Spleen (tissue), 11 donors: ENCODE data around the gene C2CD2L. TPM values are rescaled to one million over a fixed set of nuclear protein-coding genes. Genes with fewer than 3 reads are reported as not detected.

Source experiments
- DNase-seq: peaks from one replicate; pipeline ENCODE4 v3.0.0-alpha.2; 2020
- H3K27ac ChIP-seq, 8 donors: fragments of 200-600 bp; sonication (generic) in 7 of 8; 1 replicate in 4 of 8; 2 replicates in 4 of 8; pipeline versions ENCODE4 v1.5.0 to v1.8.0; 2016 to 2021; ENCODE audit warnings: inconsistent platforms in 4 of 8, mild to moderate bottlenecking in 4 of 8, moderate library complexity in 1 of 8
- H3K27me3 ChIP-seq, 7 donors: fragments of 200-600 bp; sonication (generic) in 6 of 7; replicated peaks in 1 of 7; 1 replicate in 4 of 7; 2 replicates in 3 of 7; pipeline versions ENCODE4 v1.5.0 to v1.8.0; 2016 to 2021; ENCODE audit warnings: inconsistent platforms in 3 of 7, mild to moderate bottlenecking in 1 of 7
- H3K36me3 ChIP-seq, 6 donors: fragments of 200-600 bp; sonication (generic) in 5 of 6; 1 replicate in 4 of 6; 2 replicates in 2 of 6; pipeline versions ENCODE4 v1.5.0 to v1.8.0; 2016 to 2021; ENCODE audit warnings: inconsistent platforms in 2 of 6
- H3K4me1 ChIP-seq, 6 donors: fragments of 200-600 bp; sonication (generic) in 5 of 6; 1 replicate in 3 of 6; 2 replicates in 3 of 6; pipeline versions ENCODE4 v1.5.0 to v1.8.0; 2016 to 2021; ENCODE audit warnings: inconsistent platforms in 3 of 6
- H3K4me3 ChIP-seq, 8 donors: fragments of 200-600 bp; sonication (generic) in 7 of 8; 1 replicate in 4 of 8; 2 replicates in 4 of 8; pipeline versions ENCODE4 v1.5.0 to v1.8.0; 2016 to 2021; ENCODE audit warnings: inconsistent platforms in 4 of 8, mild to moderate bottlenecking in 4 of 8, moderate library complexity in 2 of 8
- H3K9me3 ChIP-seq, 8 donors: fragments of 200-600 bp; sonication (generic) in 7 of 8; 1 replicate in 4 of 8; 2 replicates in 4 of 8; pipeline versions ENCODE4 v1.5.0 to v1.8.0; 2016 to 2021; ENCODE audit warnings: inconsistent platforms in 4 of 8
- POLR2A ChIP-seq, 3 donors: fragments of 450-650 bp; IDR thresholded peaks; one replicate each; pipeline ENCODE4 v1.5.1; 2017; ENCODE audit warnings: antibody characterized with exemption in 3 of 3, mild to moderate bottlenecking in 1 of 3
- POLR2AphosphoS5 ChIP-seq, 3 donors: sonication (generic); formaldehyde crosslinking; IDR thresholded peaks; one replicate each; pipeline ENCODE4 v1.5.1; 2017; ENCODE audit warnings: antibody characterized with exemption in 3 of 3
- WGBS, 5 donors: extraction: QIAGEN DNeasy Blood & Tissue Kit in 3 of 5; methylation state at CpG; one replicate each; pipeline versions ENCODE4 v1.1.5 to v1.1.7; 2013 to 2018; 5-methylcytosine and 5-hydroxymethylcytosine counted together
- intact Hi-C: fragments of 100-400 bp; cut with DNase I; formaldehyde crosslinking; loops from one replicate; pipeline ENCODE4 v1.15.0; 2023; ENCODE audit warnings: low total_unique reads
- polyA plus RNA-seq, 3 donors: library from polyadenylated mRNA; stranded (reverse); fragments of 200-250 nt; gene quantifications; one replicate each; pipeline ENCODE4 v1.2.1, GENCODE V29; 2013
- total RNA-seq, 7 donors: library from RNA; depleted of rRNA in 3 of 7; stranded (reverse); fragments of >200 nt in 3 of 7; fragmentation: NEBNext Ultra II Directional in 4 of 7; extraction: Animal tissue kit (Norgen Biotek cat#: 25700) in 4 of 7; gene quantifications; one replicate each; pipeline versions ENCODE4 v1.1.0 to v1.2.1, GENCODE V29; 2016 to 2021
- TF ChIP-seq, protein P1 (sequence below), 11 experiments: fragments of 200-600 bp in 7 of 11; fragments of 450-650 bp in 4 of 11; sonication (generic) in 4 of 11; IDR thresholded peaks in 8 of 11; conservative IDR thresholded peaks in 3 of 11; 1 replicate in 7 of 11; 2 replicates in 4 of 11; pipeline versions ENCODE4 v1.4.0 to v1.8.0; 2016 to 2021; ENCODE audit warnings: antibody characterized with exemption in 11 of 11, inconsistent platforms in 4 of 11, mild to moderate bottlenecking in 1 of 11
- donor health status: healthy with polysubstance abuse.
- donor health status: DM: no; HTN: no; CAD: no; lungs with moderate emphysema.
- donor health status: DM: no; HTN: no; CAD: no.
- donor health status: Bipolar disorder and iron deficiency.
- donor health status: healthy.
- donor health status: DM: no; HTN: no; CAD: no.
- donor health status: DM: yes; HTN: yes; CAD: no.

C2CD2L gene
- total and polyA plus RNA-seq, 10 donors: 5.8 to 19.6 (median 15.7) TPM

DNA sequence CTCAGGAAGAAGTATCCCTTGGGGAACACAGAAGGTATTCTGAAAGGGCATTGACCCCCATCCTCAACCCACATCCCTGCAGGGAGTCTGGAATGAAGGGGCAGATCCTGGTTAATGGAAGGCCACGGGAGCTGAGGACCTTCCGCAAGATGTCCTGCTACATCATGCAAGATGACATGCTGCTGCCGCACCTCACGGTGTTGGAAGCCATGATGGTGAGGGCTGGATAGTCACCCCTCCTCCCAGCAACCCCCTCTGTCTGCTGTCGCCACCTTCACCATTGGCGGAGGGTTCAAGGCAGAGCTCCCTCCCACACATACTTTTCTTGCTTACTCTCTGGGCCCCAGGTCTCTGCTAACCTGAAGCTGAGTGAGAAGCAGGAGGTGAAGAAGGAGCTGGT, 47.0 kb downstream of the C2CD2L start:
- Histone ChIP-seq H3K36me3 (no peaks in the 10 kb centered on the region), H3K27me3 (peaks cover 0 to 30% (median 13%) of the 10 kb centered on the region in 7 donors), H3K4me1 (peaks cover 0 to 14% (median 9%) of the 10 kb centered on the region in 6 donors), H3K27ac (no peak overlapping the region), H3K9me3 (no peaks in the 10 kb centered on the region), H3K4me3 (no peak overlapping the region)
- DNase-seq: no peak
- TF ChIP-seq POLR2A (IDR thresholded peaks at IDR 0.05): no peak
- TF ChIP-seq POLR2AphosphoS5 (IDR thresholded peaks at IDR 0.05): no peak
- TF ChIP-seq, protein P1, sequence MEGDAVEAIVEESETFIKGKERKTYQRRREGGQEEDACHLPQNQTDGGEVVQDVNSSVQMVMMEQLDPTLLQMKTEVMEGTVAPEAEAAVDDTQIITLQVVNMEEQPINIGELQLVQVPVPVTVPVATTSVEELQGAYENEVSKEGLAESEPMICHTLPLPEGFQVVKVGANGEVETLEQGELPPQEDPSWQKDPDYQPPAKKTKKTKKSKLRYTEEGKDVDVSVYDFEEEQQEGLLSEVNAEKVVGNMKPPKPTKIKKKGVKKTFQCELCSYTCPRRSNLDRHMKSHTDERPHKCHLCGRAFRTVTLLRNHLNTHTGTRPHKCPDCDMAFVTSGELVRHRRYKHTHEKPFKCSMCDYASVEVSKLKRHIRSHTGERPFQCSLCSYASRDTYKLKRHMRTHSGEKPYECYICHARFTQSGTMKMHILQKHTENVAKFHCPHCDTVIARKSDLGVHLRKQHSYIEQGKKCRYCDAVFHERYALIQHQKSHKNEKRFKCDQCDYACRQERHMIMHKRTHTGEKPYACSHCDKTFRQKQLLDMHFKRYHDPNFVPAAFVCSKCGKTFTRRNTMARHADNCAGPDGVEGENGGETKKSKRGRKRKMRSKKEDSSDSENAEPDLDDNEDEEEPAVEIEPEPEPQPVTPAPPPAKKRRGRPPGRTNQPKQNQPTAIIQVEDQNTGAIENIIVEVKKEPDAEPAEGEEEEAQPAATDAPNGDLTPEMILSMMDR (IDR thresholded peaks at IDR 0.05 in 8 of 11, conservative IDR thresholded peaks at IDR 0.05 in 3 of 11): no peak
- WGBS, 5 donors: 89 to 93% (median 91%) methylated on average over 6 of the region's 6 CpGs
- intact Hi-C loops: no loop called here

DNA sequence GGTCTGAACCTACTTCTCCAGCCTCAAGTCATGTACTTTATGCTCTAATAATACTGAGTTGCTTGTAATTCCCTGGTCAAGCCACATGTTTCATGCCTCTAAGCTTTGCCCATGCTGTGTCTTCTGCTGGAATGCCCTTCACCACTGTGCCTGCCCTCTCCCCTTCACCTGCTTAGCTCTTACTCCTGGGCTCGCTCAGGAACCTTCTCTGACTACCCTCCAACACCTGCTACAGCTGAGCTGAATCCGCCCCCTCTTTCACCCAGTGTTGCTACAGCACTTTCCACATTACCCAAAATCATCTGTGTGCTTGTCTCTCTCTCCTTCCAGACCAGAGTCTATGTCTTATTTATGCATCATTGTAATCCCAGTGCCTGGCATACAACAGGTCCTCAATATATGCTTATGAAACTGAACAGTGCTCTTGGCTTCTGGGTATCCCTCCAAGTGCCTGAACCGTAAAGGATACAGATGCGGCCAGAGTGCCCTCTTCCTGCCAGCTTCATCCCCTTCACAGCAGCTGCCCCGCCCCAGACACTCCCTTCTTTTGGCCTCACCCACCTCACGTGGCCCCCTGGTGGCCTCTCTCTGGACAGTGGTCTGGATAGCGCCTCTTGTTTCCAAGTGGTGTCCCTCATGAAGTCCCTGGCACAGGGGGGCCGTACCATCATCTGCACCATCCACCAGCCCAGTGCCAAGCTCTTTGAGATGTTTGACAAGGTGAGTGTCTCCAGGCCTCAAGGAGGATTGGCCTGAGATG, 48.8 kb downstream of the C2CD2L start:
- Histone ChIP-seq H3K27me3 (peaks cover 0 to 13% (median 0%) of the 10 kb centered on the region in 7 donors), H3K4me3 (no peak overlapping the region), H3K4me1 (no peaks in the 10 kb centered on the region), H3K9me3 (no peaks in the 10 kb centered on the region), H3K27ac (no peak overlapping the region), H3K36me3 (no peaks in the 10 kb centered on the region)
- TF ChIP-seq POLR2AphosphoS5 (IDR thresholded peaks at IDR 0.05): no peak
- TF ChIP-seq, protein P1 (IDR thresholded peaks at IDR 0.05 in 8 of 11, conservative IDR thresholded peaks at IDR 0.05 in 3 of 11): peak in 6 of 11 experiments; percentile 8 to 32 (median 21)
- TF ChIP-seq POLR2A (IDR thresholded peaks at IDR 0.05): no peak
- DNase-seq: no peak
- 42 to 55% (median 45%) methylated on average over 8 of the region's 8 CpGs for WGBS, 5 donors
- intact Hi-C loops: no loop called here

DNA sequence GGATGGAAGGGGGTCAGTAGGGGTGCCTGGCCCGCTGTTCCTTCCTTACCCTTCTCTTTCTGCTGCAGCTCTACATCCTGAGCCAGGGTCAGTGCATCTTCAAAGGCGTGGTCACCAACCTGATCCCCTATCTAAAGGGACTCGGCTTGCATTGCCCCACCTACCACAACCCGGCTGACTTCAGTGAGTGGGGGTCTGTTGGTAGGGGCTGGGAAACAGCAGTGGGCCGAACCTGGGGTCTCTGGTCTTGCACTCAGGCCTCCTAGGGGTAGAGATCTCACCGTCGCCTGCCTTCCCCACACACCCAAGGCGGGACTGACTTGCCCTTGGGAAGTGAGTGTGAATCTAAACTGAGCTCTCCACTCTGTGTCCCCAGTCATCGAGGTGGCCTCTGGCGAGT, 49.4 kb downstream of the C2CD2L start:
- no peaks in the 10 kb centered on the region for H3K9me3 ChIP-seq
- TF ChIP-seq, protein P1 (IDR thresholded peaks at IDR 0.05 in 8 of 11, conservative IDR thresholded peaks at IDR 0.05 in 3 of 11): peak in 1 of 11 experiments; percentile 12
- no peak for TF ChIP-seq POLR2A (IDR thresholded peaks at IDR 0.05)
- H3K4me1 ChIP-seq: no peaks in the 10 kb centered on the region
- no peak for DNase-seq
- H3K27ac ChIP-seq: no peak overlapping the region
- H3K4me3 ChIP-seq: no peak overlapping the region
- no peaks in the 10 kb centered on the region for H3K36me3 ChIP-seq
- peaks cover 0 to 10% (median 0%) of the 10 kb centered on the region in 7 donors for H3K27me3 ChIP-seq
- intact Hi-C loops: no loop called here
- WGBS, 5 donors: 81 to 92% (median 90%) methylated on average over 9 to 10 of the region's 10 CpGs

DNA sequence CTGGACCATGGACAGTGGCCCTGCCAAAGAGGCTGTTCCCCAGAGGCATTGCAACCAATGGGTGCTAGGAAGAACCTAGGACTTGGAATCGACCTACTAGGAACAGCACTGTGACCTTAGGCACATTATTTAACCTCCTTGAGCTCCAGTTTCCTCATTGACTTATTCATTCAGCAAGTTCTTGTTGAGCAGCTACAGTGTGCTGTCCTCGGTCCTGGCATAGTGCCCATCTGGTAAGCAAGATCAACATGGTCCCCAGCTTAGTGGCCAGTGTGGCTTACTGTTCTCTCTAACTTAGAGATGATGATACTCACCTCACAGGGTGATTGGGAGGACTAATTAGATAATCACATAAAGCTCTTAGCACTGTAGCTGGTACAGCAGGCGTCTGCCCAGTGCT, 49.9 kb downstream of the C2CD2L start:
- WGBS, 5 donors: 44 to 63% (median 58%) methylated on average over 3 of the region's 3 CpGs
- no peaks in the 10 kb centered on the region for H3K9me3 ChIP-seq
- H3K36me3 ChIP-seq: no peaks in the 10 kb centered on the region
- TF ChIP-seq, protein P1 (IDR thresholded peaks at IDR 0.05 in 8 of 11, conservative IDR thresholded peaks at IDR 0.05 in 3 of 11): no peak
- TF ChIP-seq POLR2A (IDR thresholded peaks at IDR 0.05): no peak
- no peaks in the 10 kb centered on the region for H3K4me1 ChIP-seq
- intact Hi-C loops: no loop called here
- H3K27ac ChIP-seq: no peak overlapping the region
- peaks cover 0 to 10% (median 0%) of the 10 kb centered on the region in 7 donors for H3K27me3 ChIP-seq
- no peak for DNase-seq
- H3K4me3 ChIP-seq: no peak overlapping the region
